IgD-negative memory B cell (primary cell): ENCODE results near the gene ARSG. TPM values are rescaled to one million over a fixed set of nuclear protein-coding genes. Genes with fewer than 3 reads are reported as not detected.
"Not testable (repeated sequence)": the region's sequence is repeated elsewhere in the genome, so short reads cannot be mapped to it uniquely, and the experiment has no call there.

Source experiments
- H3K27ac Mint-ChIP-seq, 3 donors: one replicate each; pipeline ENCODE4 v1.8.0; 2020 to 2022; ENCODE audit warnings: mild to moderate bottlenecking in 3 of 3, mixed read lengths in 3 of 3, moderate library complexity in 1 of 3
- H3K27me3 Mint-ChIP-seq: one replicate; pipeline ENCODE4 v1.8.0; 2021; ENCODE audit warnings: mixed read lengths
- H3K36me3 Mint-ChIP-seq: one replicate; pipeline ENCODE4 v1.8.0; 2020; ENCODE audit warnings: mild to moderate bottlenecking, mixed read lengths
- H3K4me1 Mint-ChIP-seq, 3 donors: one replicate each; pipeline ENCODE4 v1.8.0; 2020 to 2022; ENCODE audit warnings: mixed read lengths in 3 of 3, mild to moderate bottlenecking in 1 of 3
- H3K4me3 Mint-ChIP-seq, 4 donors: one replicate each; pipeline ENCODE4 v1.8.0; 2020 to 2022; ENCODE audit warnings: mild to moderate bottlenecking in 4 of 4, mixed read lengths in 4 of 4, moderate library complexity in 3 of 4
- H3K9me3 Mint-ChIP-seq, 3 donors: one replicate each; pipeline ENCODE4 v1.8.0; 2020 to 2021; ENCODE audit warnings: mixed read lengths in 3 of 3, mild to moderate bottlenecking in 1 of 3
- polyA plus RNA-seq: library from polyadenylated mRNA; unstranded; fragments of 300-500 nt; fragmentation: Illumina TruSeq; gene quantifications from one replicate; pipeline ENCODE4 v1.2.3, GENCODE V29; 2021

Gene ARSG
- polyA plus RNA-seq, 1 donor from 2014 or later: 10.6 TPM

DNA sequence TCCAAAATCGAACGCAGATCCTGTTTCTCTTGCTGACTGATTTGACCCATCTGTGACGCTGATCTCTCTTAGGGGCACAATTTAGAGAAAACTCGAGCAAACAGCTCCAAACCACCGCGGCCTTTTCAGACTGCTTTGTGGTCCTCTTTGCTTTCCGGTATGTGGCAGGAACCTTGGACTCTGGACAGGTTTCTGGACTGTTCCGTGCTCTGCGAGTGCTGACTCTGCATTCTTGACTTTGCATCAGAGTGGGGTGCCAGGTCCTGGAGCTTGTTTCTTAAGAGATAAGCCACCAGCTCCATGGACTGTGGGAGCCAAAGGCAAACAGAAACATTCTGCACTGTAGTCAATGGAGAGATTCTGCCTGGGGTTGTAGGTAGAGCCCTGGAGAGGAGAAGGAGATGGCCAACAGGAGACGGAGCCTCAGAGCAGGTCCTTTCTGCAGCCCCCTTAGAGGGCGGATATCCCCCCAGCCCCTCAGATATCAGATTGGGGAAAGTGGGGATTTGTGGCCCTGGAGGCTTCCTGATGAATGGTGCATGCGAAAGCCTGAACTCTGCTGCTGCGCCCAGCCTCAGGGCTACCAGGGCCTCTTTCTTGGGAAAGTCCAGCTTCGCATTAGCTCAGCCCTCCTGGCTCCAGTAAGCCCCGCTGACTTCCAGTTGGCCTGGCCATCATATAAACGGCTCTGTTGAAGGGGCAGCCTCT lies 100.4 kb downstream of the ARSG start:
- Mint-ChIP-seq H3K36me3 (peaks cover 6% of the 10 kb centered on the region), H3K4me3 (no peak overlapping the region), H3K27ac (no peak overlapping the region), H3K4me1 (no peaks in the 10 kb centered on the region), H3K9me3 (no peaks in the 10 kb centered on the region), H3K27me3 (peaks cover 3% of the 10 kb centered on the region)

DNA sequence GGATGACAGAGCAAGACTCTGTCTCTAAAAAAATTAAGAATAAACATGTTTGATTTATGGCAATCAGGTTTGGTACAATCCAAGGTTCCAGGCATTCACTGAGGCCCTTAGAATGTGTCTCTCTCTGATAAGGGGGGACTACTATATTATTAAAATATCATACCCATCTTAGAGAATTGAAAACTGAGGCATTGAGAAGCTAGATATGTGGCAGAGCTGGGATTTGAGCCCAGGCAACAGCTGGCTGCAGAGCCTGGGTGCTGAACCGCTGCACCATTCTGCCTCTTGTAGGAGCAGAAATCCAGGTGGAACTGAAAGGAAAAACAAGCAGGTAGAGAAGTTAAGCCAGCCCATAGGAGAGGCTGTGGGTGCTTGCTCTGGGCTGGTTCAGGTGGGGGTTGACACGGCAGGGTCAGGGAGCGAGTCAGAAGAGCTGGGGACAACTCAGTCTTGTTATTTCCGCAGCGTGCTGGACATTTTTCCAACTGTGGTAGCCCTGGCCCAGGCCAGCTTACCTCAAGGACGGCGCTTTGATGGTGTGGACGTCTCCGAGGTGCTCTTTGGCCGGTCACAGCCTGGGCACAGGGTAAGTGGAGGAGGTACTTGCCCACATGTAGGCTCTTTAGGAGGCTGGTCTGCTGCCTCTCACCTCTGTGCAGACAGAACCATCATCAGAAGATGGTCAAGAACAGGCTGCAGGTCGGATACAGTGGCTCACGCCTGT lies 103.5 kb downstream of the ARSG start:
- no peaks in the 10 kb centered on the region for H3K9me3 Mint-ChIP-seq

GRCh38 chr17:68396226-68397107 lies 105.2 kb downstream of the ARSG start:
- no peaks in the 10 kb centered on the region for H3K9me3 Mint-ChIP-seq
- no peak overlapping the region for H3K4me3 Mint-ChIP-seq
- H3K27ac Mint-ChIP-seq: peak overlapping the region in 1 of 3 donors; percentile 63

More for the DNA sequence above, 103.5 kb downstream of the ARSG start:
- H3K27ac Mint-ChIP-seq: peak overlapping the region in 1 of 3 donors; percentile 62
- H3K27me3 Mint-ChIP-seq: no peaks in the 10 kb centered on the region
- no peak overlapping the region for H3K4me3 Mint-ChIP-seq
- H3K4me1 Mint-ChIP-seq: peaks cover 0 to 7% (median 6%) of the 10 kb centered on the region in 3 donors
- peaks cover 9% of the 10 kb centered on the region for H3K36me3 Mint-ChIP-seq

GRCh38 chr17:68397108-68397536 lies 105.8 kb downstream of the ARSG start:
- H3K27me3 Mint-ChIP-seq: no peaks in the 10 kb centered on the region
- no peaks in the 10 kb centered on the region for H3K9me3 Mint-ChIP-seq
- peaks cover 0 to 7% (median 6%) of the 10 kb centered on the region in 3 donors for H3K4me1 Mint-ChIP-seq
- peaks cover 8% of the 10 kb centered on the region for H3K36me3 Mint-ChIP-seq
- no peak overlapping the region for H3K27ac Mint-ChIP-seq
- H3K4me3 Mint-ChIP-seq: no peak overlapping the region

More at GRCh38 chr17:68396226-68397107, 105.2 kb downstream of the ARSG start:
- H3K36me3 Mint-ChIP-seq: peaks cover 8% of the 10 kb centered on the region
- no peaks in the 10 kb centered on the region for H3K27me3 Mint-ChIP-seq
- peaks cover 0 to 7% (median 6%) of the 10 kb centered on the region in 3 donors for H3K4me1 Mint-ChIP-seq

DNA sequence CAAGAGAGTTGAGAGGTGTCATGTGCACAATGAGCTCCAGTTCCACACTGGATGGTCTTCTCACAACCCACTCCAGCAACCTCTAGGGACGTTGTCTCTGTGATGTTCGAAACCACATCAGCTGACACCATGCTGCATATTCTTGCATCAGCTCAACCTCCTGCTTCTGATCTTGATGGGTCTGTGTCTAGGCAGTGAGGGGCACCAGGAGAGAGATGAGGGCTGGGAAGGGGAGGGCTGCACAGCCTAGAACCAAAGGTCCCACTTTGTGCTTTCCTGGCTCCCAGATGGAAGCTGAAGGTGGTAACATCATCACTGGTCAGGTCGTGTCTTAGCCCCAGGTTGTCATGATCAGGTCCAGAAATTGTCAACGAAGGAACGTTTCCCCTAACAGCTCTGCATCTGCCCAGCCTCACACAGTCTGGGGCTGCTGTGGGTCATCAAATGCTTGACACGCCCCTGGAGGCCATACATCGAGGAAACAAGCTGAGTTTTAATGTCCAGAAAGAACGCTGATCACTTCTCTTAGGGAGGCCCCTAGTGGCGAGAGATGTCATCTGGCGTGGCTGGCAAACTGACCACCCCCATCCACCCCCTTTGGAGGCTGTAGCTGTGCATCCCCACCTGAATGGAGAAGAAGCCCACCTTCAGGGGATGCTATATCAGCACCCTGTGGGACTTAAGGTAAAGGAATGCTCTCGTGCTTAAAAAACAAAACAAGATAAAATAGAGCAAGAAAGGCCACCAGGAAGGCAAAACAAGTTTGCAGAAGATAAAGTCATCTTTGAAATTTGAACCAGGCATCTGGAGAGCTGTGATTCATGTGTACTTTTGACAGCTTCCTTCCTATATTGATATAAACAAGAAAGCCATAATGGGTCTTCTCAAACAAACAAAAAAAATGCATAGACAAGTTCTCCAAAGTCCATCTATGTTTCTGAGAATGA lies 107.7 kb downstream of the ARSG start:
- H3K9me3 Mint-ChIP-seq: no peaks in the 10 kb centered on the region
- no peak overlapping the region for H3K27ac Mint-ChIP-seq
- peak overlapping the region in 1 of 4 donors; percentile 61 for H3K4me3 Mint-ChIP-seq
- no peaks in the 10 kb centered on the region for H3K27me3 Mint-ChIP-seq
- peaks cover 7% of the 10 kb centered on the region for H3K36me3 Mint-ChIP-seq
- peaks cover 0 to 7% (median 6%) of the 10 kb centered on the region in 3 donors for H3K4me1 Mint-ChIP-seq

- H3K4me1 Mint-ChIP-seq: peaks cover 0 to 7% (median 6%) of the 10 kb centered on the region in 3 donors
- no peak overlapping the region for H3K4me3 Mint-ChIP-seq
- H3K27me3 Mint-ChIP-seq: no peaks in the 10 kb centered on the region
Observed at GRCh38 chr17:68399638-68400403, 108.5 kb downstream of the ARSG start.

DNA sequence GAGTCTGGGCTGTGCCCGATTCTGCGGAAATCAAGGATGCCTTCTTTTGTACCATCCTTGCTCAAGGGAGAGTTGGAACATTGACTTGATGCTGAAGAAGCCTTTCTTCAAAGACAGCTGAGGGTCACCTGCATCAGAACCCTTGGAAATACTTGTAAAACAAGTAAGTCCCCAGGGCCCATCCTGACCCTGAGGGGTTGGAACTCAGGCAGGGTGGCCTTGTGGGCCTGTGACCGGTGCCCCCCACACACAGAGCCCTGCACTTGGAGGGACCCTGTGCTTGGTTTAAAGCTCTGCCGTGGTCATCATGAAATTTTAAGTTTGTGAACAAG lies 109.1 kb downstream of the ARSG start:
- no peak overlapping the region for H3K4me3 Mint-ChIP-seq
- H3K9me3 Mint-ChIP-seq: peaks cover 0 to 4% (median 0%) of the 10 kb centered on the region in 3 donors
- H3K4me1 Mint-ChIP-seq: peaks cover 0 to 7% (median 6%) of the 10 kb centered on the region in 3 donors
- H3K36me3 Mint-ChIP-seq: peaks cover 3% of the 10 kb centered on the region
- no peaks in the 10 kb centered on the region for H3K27me3 Mint-ChIP-seq
- H3K27ac Mint-ChIP-seq: no peak overlapping the region

More at GRCh38 chr17:68399638-68400403, 108.5 kb downstream of the ARSG start:
- Mint-ChIP-seq H3K9me3 (no peaks in the 10 kb centered on the region), H3K36me3 (peaks cover 5% of the 10 kb centered on the region), H3K27ac (no peak overlapping the region)

DNA sequence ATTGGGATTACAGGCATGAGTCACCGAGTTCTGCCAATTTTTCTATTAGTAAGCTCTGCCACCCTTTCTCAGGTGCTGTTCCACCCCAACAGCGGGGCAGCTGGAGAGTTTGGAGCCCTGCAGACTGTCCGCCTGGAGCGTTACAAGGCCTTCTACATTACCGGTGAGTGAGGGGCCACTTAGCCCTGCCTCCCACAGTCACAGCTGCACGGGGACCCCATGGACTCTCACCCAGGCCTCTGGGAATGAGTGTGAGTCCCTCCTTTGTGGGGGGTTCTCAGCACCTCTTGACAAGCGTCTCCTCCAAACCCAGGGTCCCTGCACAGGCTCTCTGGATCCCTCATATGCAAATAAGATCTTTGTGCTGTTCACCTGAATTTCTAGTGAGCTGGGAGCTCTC lies 110.0 kb downstream of the ARSG start:
- H3K27ac Mint-ChIP-seq: no peak overlapping the region
- no peak overlapping the region for H3K4me3 Mint-ChIP-seq
- H3K9me3 Mint-ChIP-seq: peaks cover 0 to 5% (median 2%) of the 10 kb centered on the region in 3 donors
- peaks cover 0 to 7% (median 6%) of the 10 kb centered on the region in 3 donors for H3K4me1 Mint-ChIP-seq
- peaks cover 3% of the 10 kb centered on the region for H3K36me3 Mint-ChIP-seq
- no peaks in the 10 kb centered on the region for H3K27me3 Mint-ChIP-seq

DNA sequence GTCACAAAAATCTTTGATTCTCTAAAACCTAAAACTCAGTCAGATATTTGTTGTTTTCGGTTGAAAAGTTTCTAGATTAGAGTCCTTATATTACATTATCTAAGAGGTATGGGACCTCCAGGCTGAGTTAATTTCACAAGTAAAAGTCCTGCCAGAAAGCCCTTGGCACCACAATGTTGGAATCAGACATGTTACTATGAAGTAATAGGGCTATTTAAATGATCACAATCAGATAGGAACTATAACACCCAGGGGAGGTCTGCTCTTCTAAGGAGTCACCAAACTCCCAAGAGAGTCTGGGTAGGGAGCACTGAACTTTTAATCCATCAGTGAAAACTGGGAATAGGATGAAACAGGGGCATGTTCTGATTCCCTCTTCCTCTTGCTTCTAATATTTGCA lies 111.8 kb downstream of the ARSG start:
- peaks cover 1% of the 10 kb centered on the region for H3K36me3 Mint-ChIP-seq
- H3K4me1 Mint-ChIP-seq: peaks cover 9 to 11% (median 11%) of the 10 kb centered on the region in 3 donors
- peaks cover 0 to 11% (median 2%) of the 10 kb centered on the region in 3 donors for H3K9me3 Mint-ChIP-seq
- no peaks in the 10 kb centered on the region for H3K27me3 Mint-ChIP-seq
- H3K4me3 Mint-ChIP-seq: no peak overlapping the region
- no peak overlapping the region for H3K27ac Mint-ChIP-seq

GRCh38 chr17:68403837-68404236 lies 112.5 kb downstream of the ARSG start:
- peaks cover 0 to 11% (median 2%) of the 10 kb centered on the region in 3 donors for H3K9me3 Mint-ChIP-seq
- H3K27me3 Mint-ChIP-seq, H3K4me1 Mint-ChIP-seq, H3K4me3 Mint-ChIP-seq, H3K36me3 Mint-ChIP-seq, H3K27ac Mint-ChIP-seq: not testable (repeated sequence)

- peaks cover 0 to 11% (median 2%) of the 10 kb centered on the region in 3 donors for H3K9me3 Mint-ChIP-seq
- peak overlapping the region in 1 of 3 donors; percentile 9 for H3K27ac Mint-ChIP-seq
Observed at GRCh38 chr17:68407656-68408055, 116.4 kb downstream of the ARSG start.

DNA sequence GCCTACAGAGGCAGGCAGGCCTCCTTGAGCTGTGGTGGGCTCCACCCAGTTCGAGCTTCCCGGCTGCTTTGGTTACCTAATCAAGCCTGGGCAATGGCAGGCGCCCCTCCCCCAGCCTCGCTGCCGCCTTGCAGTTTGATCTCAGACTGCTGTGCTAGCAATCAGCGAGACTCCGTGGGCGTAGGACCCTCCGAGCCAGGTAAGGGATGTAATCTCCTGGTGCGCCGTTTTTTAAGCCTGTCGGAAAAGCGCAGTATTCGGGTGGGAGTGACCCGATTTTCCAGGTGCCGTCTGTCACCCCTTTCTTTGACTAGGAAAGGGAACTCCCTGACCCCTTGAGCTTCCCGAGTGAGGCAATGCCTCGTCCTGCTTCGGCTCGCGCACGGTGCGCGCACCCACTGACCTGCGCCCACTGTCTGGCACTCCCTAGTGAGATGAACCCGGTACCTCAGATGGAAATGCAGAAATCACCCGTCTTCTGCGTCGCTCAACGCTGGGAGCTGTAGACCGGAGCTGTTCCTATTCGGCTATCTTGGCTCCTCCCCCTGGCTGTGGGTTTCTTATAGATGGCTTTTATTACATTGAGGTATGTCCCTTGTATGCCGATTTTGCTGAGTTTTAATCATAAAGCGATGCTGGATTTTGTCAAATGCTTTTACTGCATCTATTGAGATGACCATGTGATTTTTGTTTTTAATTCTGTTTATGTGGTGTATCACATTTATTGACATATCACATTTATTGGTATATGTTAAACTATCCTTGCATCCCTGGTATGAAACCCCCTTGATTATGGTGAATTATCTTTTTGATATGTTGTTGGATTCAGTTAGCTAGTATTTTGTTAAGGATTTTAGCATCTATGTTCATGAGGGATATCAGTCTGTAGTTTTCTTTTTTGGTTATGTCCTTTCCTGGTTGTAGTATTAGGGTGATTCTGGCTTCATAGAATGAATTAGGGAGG lies 122.6 kb downstream of the ARSG start:
- peak overlapping the region; percentile 87 to 99 (median 97) for H3K4me3 Mint-ChIP-seq
- not testable (repeated sequence) for H3K36me3 Mint-ChIP-seq, H3K9me3 Mint-ChIP-seq, H3K27me3 Mint-ChIP-seq
- H3K27ac Mint-ChIP-seq: peak overlapping the region; percentile 36 to 89 (median 87)
- peaks cover 11 to 13% (median 12%) of the 10 kb centered on the region in 3 donors for H3K4me1 Mint-ChIP-seq

More at GRCh38 chr17:68407656-68408055, 116.4 kb downstream of the ARSG start:
- H3K27me3 Mint-ChIP-seq, H3K4me1 Mint-ChIP-seq, H3K4me3 Mint-ChIP-seq, H3K36me3 Mint-ChIP-seq: not testable (repeated sequence)
